ENCODE results near the gene NPR3.

DNA sequence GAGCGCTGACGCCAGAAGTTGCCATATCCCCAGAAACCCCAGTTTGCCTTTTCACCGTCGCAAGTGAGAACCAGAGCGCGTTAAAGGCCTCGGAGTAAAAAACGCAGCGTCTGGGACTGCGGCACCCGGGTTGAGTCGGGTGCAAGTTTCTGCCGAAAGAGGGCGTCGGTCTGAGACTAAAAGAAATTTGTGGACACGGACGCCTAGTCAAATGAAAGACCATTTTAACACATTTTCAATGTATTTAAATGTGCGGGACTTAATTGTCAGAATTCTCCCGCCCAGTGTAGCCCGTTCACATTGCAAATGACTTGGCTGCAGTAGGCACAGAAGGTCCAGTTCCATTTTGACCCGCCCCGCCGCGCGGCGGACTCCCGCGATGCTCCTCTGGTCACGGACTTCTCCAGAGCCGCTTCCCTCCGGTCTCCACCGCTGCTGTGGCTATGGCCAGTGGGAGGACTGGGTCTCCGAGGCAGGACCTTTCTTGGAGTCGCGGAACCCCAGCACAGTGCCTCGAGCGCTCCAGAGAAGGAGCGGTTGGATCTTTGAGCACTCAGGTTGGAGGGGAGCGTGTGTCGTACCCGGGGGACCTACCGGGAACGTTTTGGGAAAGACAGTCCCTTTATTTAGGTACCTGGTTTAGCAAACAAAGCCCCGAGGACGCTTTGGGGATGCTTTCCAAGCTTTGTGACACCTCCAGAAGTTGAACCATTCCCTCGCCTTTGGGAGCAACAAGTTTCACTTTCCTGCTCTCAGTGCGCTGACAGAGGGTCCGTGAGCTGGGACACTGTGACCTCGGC, 1.2 kb upstream of the NPR3 start:
- TF ChIP-seq, protein P1, sequence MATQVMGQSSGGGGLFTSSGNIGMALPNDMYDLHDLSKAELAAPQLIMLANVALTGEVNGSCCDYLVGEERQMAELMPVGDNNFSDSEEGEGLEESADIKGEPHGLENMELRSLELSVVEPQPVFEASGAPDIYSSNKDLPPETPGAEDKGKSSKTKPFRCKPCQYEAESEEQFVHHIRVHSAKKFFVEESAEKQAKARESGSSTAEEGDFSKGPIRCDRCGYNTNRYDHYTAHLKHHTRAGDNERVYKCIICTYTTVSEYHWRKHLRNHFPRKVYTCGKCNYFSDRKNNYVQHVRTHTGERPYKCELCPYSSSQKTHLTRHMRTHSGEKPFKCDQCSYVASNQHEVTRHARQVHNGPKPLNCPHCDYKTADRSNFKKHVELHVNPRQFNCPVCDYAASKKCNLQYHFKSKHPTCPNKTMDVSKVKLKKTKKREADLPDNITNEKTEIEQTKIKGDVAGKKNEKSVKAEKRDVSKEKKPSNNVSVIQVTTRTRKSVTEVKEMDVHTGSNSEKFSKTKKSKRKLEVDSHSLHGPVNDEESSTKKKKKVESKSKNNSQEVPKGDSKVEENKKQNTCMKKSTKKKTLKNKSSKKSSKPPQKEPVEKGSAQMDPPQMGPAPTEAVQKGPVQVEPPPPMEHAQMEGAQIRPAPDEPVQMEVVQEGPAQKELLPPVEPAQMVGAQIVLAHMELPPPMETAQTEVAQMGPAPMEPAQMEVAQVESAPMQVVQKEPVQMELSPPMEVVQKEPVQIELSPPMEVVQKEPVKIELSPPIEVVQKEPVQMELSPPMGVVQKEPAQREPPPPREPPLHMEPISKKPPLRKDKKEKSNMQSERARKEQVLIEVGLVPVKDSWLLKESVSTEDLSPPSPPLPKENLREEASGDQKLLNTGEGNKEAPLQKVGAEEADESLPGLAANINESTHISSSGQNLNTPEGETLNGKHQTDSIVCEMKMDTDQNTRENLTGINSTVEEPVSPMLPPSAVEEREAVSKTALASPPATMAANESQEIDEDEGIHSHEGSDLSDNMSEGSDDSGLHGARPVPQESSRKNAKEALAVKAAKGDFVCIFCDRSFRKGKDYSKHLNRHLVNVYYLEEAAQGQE (IDR thresholded peaks at IDR 0.05; ENCODE audit: low read depth): no peak
- TF ChIP-seq CREB1 (IDR thresholded peaks at IDR 0.05; ENCODE audit: low read depth) (no peak), EP300 (IDR thresholded peaks at IDR 0.05; ENCODE audit: borderline replicate concordance) (no peak)

Measured in Ishikawa (cell line).